GM12878 (cell line): ENCODE measurements around the gene NXPE1. TPM values are rescaled to one million over a fixed set of nuclear protein-coding genes. Genes with fewer than 3 reads are reported as not detected.

Source experiments
- ATAC-seq: fragments of 200-7000 bp; cut with Tn5 transposase; 3 replicates; pipeline ENCODE4 v1.9.1; 2020; ENCODE audit warnings: mild to moderate bottlenecking, moderate library complexity
- BruUV-seq: library from RNA; stranded (reverse); fragments of 400-500 nt; replicated peaks from 2 replicates; lab custom pipeline; 2021; lab: Mats Ljungman, UMichigan
- CTCF ChIA-PET: fragments of 300-600 bp; sonication (Branson Sonifier 250); formaldehyde crosslinking; extraction: SDS; loops from one replicate; lab custom pipeline; 2021; ENCODE audit warnings: inconsistent platforms; lab: Yijun Ruan, JAX
- POLR2A ChIA-PET: fragments of 350-600 bp; formaldehyde crosslinking; extraction: SDS; loops from one replicate; lab custom pipeline; 2021; ENCODE audit warnings: inconsistent platforms; lab: Charles Lee
- RAD21 ChIA-PET: fragments of 300-600 bp; sonication (Branson Sonifier 250); formaldehyde crosslinking; loops from one replicate; lab custom pipeline; 2023; ENCODE audit warnings: antibody characterized with exemption; ENCODE audit not compliant: unreplicated experiment; lab: Charles Lee
- SMC1A ChIA-PET: fragments of 300-600 bp; sonication (Branson Sonifier 250); formaldehyde crosslinking; loops from one replicate; lab custom pipeline; 2023; ENCODE audit not compliant: unreplicated experiment, uncharacterized antibody; lab: Charles Lee
- DNase-seq: peaks from one replicate; pipeline ENCODE4 v3.0.0-alpha.2; 2011; ENCODE audit warnings: low read depth, low spot score
- FAIRE-seq: peaks from 3 replicates; lab custom pipeline; 2011; peaks lifted over from hg19 to GRCh38; lab: Jason Lieb, UNC
- H2AFZ ChIP-seq: 2 replicates; pipeline ENCODE4 v1.6.0; 2011; ENCODE audit warnings: low read depth, low read length, control low read depth; ENCODE audit not compliant: control insufficient read depth
- H3K27ac ChIP-seq: 2 replicates; pipeline ENCODE4 v1.5.1; 2011; ENCODE audit warnings: control low read depth; ENCODE audit not compliant: control insufficient read depth, insufficient read depth
- H3K27me3 ChIP-seq, 2 experiments: replicated peaks in 1 of 2; 2 replicates each; pipeline versions ENCODE4 v1.6.0 to v1.6.1; 2011; ENCODE audit warnings: low read length in 1 of 2; ENCODE audit not compliant: control insufficient read depth in 2 of 2, insufficient read depth in 2 of 2
- H3K36me3 ChIP-seq, 2 experiments: 2 replicates each; pipeline ENCODE4 v1.5.1; 2011; ENCODE audit warnings: low read length in 1 of 2; ENCODE audit not compliant: control insufficient read depth in 2 of 2, insufficient read depth in 2 of 2
- H3K4me1 ChIP-seq: 2 replicates; pipeline ENCODE4 v1.6.1; 2011; ENCODE audit warnings: mild to moderate bottlenecking, low read length, moderate library complexity, mixed read lengths; ENCODE audit not compliant: control insufficient read depth, insufficient read depth
- H3K4me2 ChIP-seq: 2 replicates; pipeline ENCODE4 v1.6.0; 2011; ENCODE audit warnings: control low read depth; ENCODE audit not compliant: control insufficient read depth, insufficient read depth
- H3K4me3 ChIP-seq: fragments of 200-600 bp; sonication (generic); 2 replicates; pipeline ENCODE4 v1.5.1; 2016
- H3K79me2 ChIP-seq: 2 replicates; pipeline ENCODE4 v1.6.0; 2011; ENCODE audit warnings: low read length; ENCODE audit not compliant: control insufficient read depth, insufficient read depth
- H3K9ac ChIP-seq: 2 replicates; pipeline ENCODE4 v1.8.0; 2011; ENCODE audit warnings: low read length, control low read depth, mixed read lengths; ENCODE audit not compliant: control insufficient read depth, insufficient read depth
- H3K9me3 ChIP-seq: replicated peaks from 3 replicates; pipeline ENCODE4 v1.5.1; 2011; ENCODE audit warnings: mild to moderate bottlenecking, low read length; ENCODE audit not compliant: control insufficient read depth, insufficient read depth
- H4K20me1 ChIP-seq: 2 replicates; pipeline ENCODE4 v1.6.0; 2011; ENCODE audit not compliant: control insufficient read depth, insufficient read depth
- EED ChIP-seq: sonication (generic); IDR thresholded peaks from 2 replicates; pipeline ENCODE4 v1.6.1; 2016; ENCODE audit warnings: antibody characterized with exemption, low read depth
- HDGF ChIP-seq: fragments of 450-650 bp; IDR thresholded peaks from 2 replicates; pipeline ENCODE4 v1.6.1; 2016; ENCODE audit warnings: antibody characterized with exemption
- IKZF2 ChIP-seq, 2 experiments: fragments of 450-650 bp; IDR thresholded peaks; 2 replicates each; pipeline ENCODE4 v1.6.1; 2017; ENCODE audit warnings: mild to moderate bottlenecking in 2 of 2, moderate library complexity in 2 of 2
- IRF5 ChIP-seq: fragments of 450-650 bp; IDR thresholded peaks from 2 replicates; pipeline ENCODE4 v1.6.1; 2017; ENCODE audit warnings: borderline replicate concordance
- MYC ChIP-seq: IDR thresholded peaks from 2 replicates; pipeline ENCODE4 v1.6.1; 2011; ENCODE audit warnings: mild to moderate bottlenecking, low read length, moderate library complexity, inconsistent platforms; ENCODE audit not compliant: insufficient read depth, insufficient replicate concordance, insufficient read length, severe bottlenecking
- NR2F1 ChIP-seq: fragments of 450-650 bp; conservative IDR thresholded peaks from 2 replicates; pipeline ENCODE4 v1.6.1; 2017; ENCODE audit warnings: mild to moderate bottlenecking
- POLR2AphosphoS2 ChIP-seq: IDR thresholded peaks from 2 replicates; pipeline ENCODE4 v1.6.1; 2011; ENCODE audit warnings: low read depth, mild to moderate bottlenecking, low read length, improper control_type of control experiment, moderate library complexity
- POU2F2 ChIP-seq: IDR thresholded peaks from 3 replicates; pipeline ENCODE4 v1.6.1; 2011; ENCODE audit warnings: low read depth, mild to moderate bottlenecking, low read length, borderline replicate concordance
- RBBP5 ChIP-seq: fragments of 200-600 bp; sonication (generic); conservative IDR thresholded peaks from 2 replicates; pipeline ENCODE4 v1.6.1; 2016
- RELB ChIP-seq: fragments of 450-650 bp; IDR thresholded peaks from 2 replicates; pipeline ENCODE4 v1.6.1; 2017; ENCODE audit warnings: low read depth, mild to moderate bottlenecking, moderate library complexity
- SREBF2 ChIP-seq: IDR thresholded peaks from 2 replicates; pipeline ENCODE4 v1.6.1; 2012; ENCODE audit warnings: mild to moderate bottlenecking, low read length
- ZNF274 ChIP-seq: IDR thresholded peaks from one replicate; pipeline ENCODE4 v1.8.0; 2011; ENCODE audit not compliant: insufficient read length, insufficient read depth
- ZSCAN29 ChIP-seq: fragments of 450-650 bp; IDR thresholded peaks from 2 replicates; pipeline ENCODE4 v1.6.1; 2017; ENCODE audit warnings: mild to moderate bottlenecking, moderate library complexity
- WGBS: methylation state at CpG from one replicate; pipeline ENCODE4 v1.1.6; 2016; ENCODE audit warnings: low lambda C conversion rate; ENCODE audit not compliant: insufficient replicate concordance, insufficient coverage; ENCODE audit errors: missing lambda C conversion rate; 5-methylcytosine and 5-hydroxymethylcytosine counted together
- in situ Hi-C: fragments of 300-500 bp; cut with MboI; formaldehyde crosslinking; loops from 9 replicates; pipeline ENCODE4 v1.14.3; 2018; ENCODE audit warnings: mixed read lengths
- intact Hi-C: fragments of 100-400 bp; cut with micrococcal nuclease; formaldehyde crosslinking; loops from one replicate; pipeline ENCODE4 v1.14.2; 2022; ENCODE audit not compliant: unreplicated experiment
- polyA plus RNA-seq, 11 experiments: library from polyadenylated mRNA; depleted of rRNA in 4 of 11; unstranded in 6 of 11; stranded (reverse) in 5 of 11; fragments of >200 nt; fragmentation: Nextera tagmentation in 4 of 11; fragmentation: Illumina TruSeq in 1 of 11; extraction: Ambion mirVana in 4 of 11; extraction: Trizol in 1 of 11; gene quantifications; 1 replicate in 1 of 11; 2 replicates in 10 of 11; pipeline versions ENCODE4 v1.2.1 to v1.2.3, GENCODE V29; 2011 to 2016; ENCODE audit warnings: inconsistent platforms in 2 of 11, missing spikeins in 2 of 11, low read depth in 1 of 11
- total RNA-seq, 4 experiments: library from RNA; depleted of rRNA in 3 of 4; stranded (reverse); fragments of >200 nt in 3 of 4; fragmentation: Illumina TruSeq in 1 of 4; extraction: Trizol in 1 of 4; gene quantifications; 2 replicates each; pipeline versions ENCODE4 v1.2.1 to v1.2.3, GENCODE V29; 2013 to 2021

NXPE1 gene
- total and polyA plus RNA-seq, 10 of the 15 experiments (the other 5 are each of a cell fraction or from before 2014, with no cell fraction given), result not detected

- no peak overlapping the region for H3K9ac ChIP-seq
- peaks cover 1% of the 10 kb centered on the region; the same call in 1 of the 3 replicates for H3K9me3 ChIP-seq
- H3K27me3 ChIP-seq, result peaks cover 0 to 11% of the 10 kb centered on the region in 2 experiments; a peak in 3 of 4 replicates
- H3K27ac ChIP-seq, result no peak overlapping the region
- intact Hi-C loops (no loop called here), in situ Hi-C loops (no loop called here)
- ChIA-PET RAD21 (no interaction called here), CTCF (no interaction called here), POLR2A (no interaction called here), SMC1A (interaction anchor here (0.6 kb wide), 1 partner anchor 34 kb away, joined by 3 read pairs; no protein-coding TSS in a partner anchor)
- TF ChIP-seq IRF5 (no peak), NR2F1 (no peak)
- no peaks in the 10 kb centered on the region for H3K36me3 ChIP-seq
- H3K4me3 ChIP-seq, result no peak overlapping the region
- ATAC-seq, result no peak
- no peak for FAIRE-seq
- BruUV-seq, result no TSS peak
- DNase-seq, result no peak
- no peaks in the 10 kb centered on the region for H3K4me1 ChIP-seq
- H2AFZ ChIP-seq, result no peak overlapping the region
- 24% methylated on average over 4 of the region's 4 CpGs for WGBS
- H3K79me2 ChIP-seq, result no peaks in the 10 kb centered on the region
- H3K4me2 ChIP-seq, result no peak overlapping the region
- H4K20me1 ChIP-seq, result no peaks in the 10 kb centered on the region
These were observed 80.9 kb downstream of the NXPE1 start for GRCh38 chr11:114478768-114479167.

GRCh38 chr11:114478001-114478410 lies 81.7 kb downstream of the NXPE1 start:
- intact Hi-C loops, result no loop called here
- no peak overlapping the region for H3K4me3 ChIP-seq
- no peaks in the 10 kb centered on the region for H3K36me3 ChIP-seq
- no peaks in the 10 kb centered on the region for H4K20me1 ChIP-seq
- BruUV-seq, result no TSS peak
- DNase-seq, result no peak
- H3K9me3 ChIP-seq, result peaks cover 1% of the 10 kb centered on the region; the same call in 1 of the 3 replicates
- H3K9ac ChIP-seq, result no peak overlapping the region
- no peak overlapping the region for H3K27ac ChIP-seq
- no peaks in the 10 kb centered on the region for H3K4me1 ChIP-seq
- ChIA-PET CTCF (no interaction called here), RAD21 (no interaction called here), POLR2A (no interaction called here), SMC1A (interaction anchor here (0.6 kb wide), 1 partner anchor 35 kb away, joined by 3 read pairs; no protein-coding TSS in a partner anchor)
- FAIRE-seq, result no peak
- no peak overlapping the region for H3K4me2 ChIP-seq
- no peak for TF ChIP-seq POLR2AphosphoS2
- TF ChIP-seq RELB, result no peak
- TF ChIP-seq NR2F1, result no peak
- TF ChIP-seq IRF5, result no peak
- TF ChIP-seq POU2F2, result no peak
- no peak for TF ChIP-seq ZNF274
- TF ChIP-seq MYC, result no peak
- no peak for TF ChIP-seq EED
- no peak for TF ChIP-seq SREBF2
- no peak for TF ChIP-seq ZSCAN29
- TF ChIP-seq RBBP5, result no peak
- TF ChIP-seq HDGF, result no peak
- no peak for TF ChIP-seq IKZF2 (IDR thresholded peaks at IDR 0.05)
- no peak for ATAC-seq
- no peaks in the 10 kb centered on the region for H3K79me2 ChIP-seq
- H2AFZ ChIP-seq, result no peak overlapping the region
- in situ Hi-C loops, result no loop called here
- WGBS, result 13% methylated on average over 2 of the region's 2 CpGs
- H3K27me3 ChIP-seq, result peaks cover 0 to 11% of the 10 kb centered on the region in 2 experiments; a peak in 2 of 4 replicates
